Measurements from ENCODE around the gene MTHFSD.

Gene MTHFSD

GRCh38 chr16:86494039-86494564 is 60.9 kb downstream of the MTHFSD start:
- Histone ChIP-seq H3K27ac (no peak overlapping the region), H3K4me3 (no peak overlapping the region)
- no peak for DNase-seq (ENCODE audit: low spot score)
- no peak for TF ChIP-seq CTCF (IDR thresholded peaks at IDR 0.05)

DNA sequence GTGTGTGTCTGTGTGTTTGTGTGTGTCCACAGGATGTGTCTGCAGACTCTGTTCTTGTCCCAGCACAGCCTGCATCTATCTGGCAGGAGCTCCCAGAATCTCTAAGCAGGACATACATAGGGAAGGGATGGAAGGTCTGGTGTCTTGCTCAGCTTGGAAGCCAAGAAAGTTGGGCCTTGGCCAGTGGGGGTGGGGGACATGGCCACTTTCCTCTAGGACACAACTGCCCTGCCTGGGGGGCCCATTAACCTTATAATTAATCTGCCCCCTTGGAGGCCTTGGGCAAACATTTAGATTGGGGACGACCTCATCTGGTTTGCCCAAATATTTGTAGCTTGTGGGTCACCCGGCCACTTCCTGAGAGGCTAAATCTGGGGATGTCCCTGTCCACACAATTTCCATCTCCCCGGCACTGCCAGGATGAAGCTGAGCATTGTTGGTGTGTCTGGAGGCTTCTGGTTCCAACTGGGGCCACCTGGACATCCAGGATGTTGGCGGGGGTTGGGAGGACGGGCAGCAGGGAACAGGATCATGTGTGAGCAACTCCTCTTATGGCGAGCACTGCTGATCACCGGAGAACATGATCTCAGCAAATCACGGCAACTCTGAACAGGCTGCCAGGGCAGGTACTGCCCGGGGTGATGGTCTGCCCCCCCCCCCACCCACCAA is 61.9 kb downstream of the MTHFSD start:
- Histone ChIP-seq H3K27ac (no peak overlapping the region), H3K4me3 (no peak overlapping the region)
- DNase-seq (ENCODE audit: low spot score): no peak
- TF ChIP-seq CTCF (IDR thresholded peaks at IDR 0.05): no peak

DNA sequence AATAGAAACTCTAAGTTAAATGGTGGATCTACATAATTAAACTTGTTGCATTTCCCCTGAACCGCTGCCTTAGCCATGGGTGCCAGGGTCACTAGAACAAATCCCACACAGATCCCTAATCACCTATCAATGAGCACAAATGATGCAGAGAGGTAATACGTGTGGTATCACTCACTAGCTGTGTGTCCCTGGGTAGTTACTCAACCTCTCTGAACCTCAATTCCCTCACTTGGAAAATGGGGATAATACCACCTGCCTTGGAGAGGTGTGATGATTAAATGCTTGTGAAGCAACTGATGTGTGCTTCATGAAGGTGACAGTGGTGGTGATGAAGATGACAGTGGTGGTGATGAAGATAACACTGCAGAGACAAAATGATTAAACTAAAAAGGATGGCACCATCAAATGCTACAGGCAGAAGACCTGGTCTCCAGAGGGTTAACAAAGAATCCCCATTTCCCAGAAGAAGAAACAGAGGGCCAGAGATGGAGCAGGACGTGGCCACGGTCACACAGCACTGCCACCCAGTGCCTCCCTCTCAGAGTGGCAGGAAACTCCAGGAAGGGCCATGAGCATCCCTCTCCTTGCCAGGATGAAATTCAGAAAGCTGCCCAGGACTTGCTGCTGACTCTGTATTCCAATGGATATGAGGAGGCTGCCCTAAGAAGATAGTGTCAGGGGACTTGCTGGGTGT is 62.6 kb downstream of the MTHFSD start:
- no peak for DNase-seq (ENCODE audit: low spot score)
- no peak overlapping the region for H3K4me3 ChIP-seq
- TF ChIP-seq CTCF (IDR thresholded peaks at IDR 0.05): no peak
- H3K27ac ChIP-seq: no peak overlapping the region

GRCh38 chr16:86491640-86492023 is 63.4 kb downstream of the MTHFSD start:
- Histone ChIP-seq H3K4me3 (no peak overlapping the region), H3K27ac (no peak overlapping the region)
- DNase-seq (ENCODE audit: low spot score): no peak
- no peak for TF ChIP-seq CTCF (IDR thresholded peaks at IDR 0.05)

DNA sequence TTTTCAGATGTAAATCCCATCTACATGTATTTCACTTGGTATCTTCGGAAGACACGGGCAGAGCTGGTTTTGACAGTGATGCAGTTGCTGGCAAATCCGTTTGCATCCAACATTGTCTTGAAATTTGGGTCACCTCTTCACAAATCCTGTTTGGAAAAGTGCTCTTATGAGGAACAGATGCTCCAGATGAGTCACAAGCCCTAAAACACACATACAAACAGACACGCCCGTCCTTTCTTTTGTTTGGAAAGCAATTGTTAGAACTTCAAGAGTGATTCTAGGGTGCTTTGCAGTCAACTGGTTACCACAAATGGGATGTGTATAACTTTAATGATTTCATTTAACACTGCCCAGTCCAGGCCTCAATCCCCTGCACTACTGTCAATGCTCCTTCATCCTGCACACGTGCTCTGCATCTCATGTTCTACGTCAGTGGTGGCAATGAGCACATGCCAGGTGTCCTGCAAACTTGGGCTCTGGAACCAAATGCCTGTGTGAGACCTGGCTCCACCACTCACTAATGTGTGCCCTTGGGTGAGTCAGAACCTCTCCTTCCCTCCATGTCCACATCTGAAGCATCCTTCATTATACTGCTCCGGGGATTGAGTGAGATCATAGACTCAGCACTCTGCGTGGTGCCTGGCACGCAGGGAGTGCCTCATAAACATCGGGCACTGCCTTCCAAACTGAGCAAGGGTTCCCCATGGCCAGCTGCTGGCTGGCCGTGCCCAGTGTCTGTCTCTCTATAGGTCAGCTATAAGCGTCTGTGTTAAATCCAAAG is 64.0 kb downstream of the MTHFSD start:
- Histone ChIP-seq H3K4me3 (no peak overlapping the region), H3K27ac (no peak overlapping the region)
- no peak for DNase-seq (ENCODE audit: low spot score)
- no peak for TF ChIP-seq CTCF (IDR thresholded peaks at IDR 0.05)

GRCh38 chr16:86485746-86486145 is 69.3 kb downstream of the MTHFSD start:
- no peak for TF ChIP-seq CTCF (IDR thresholded peaks at IDR 0.05)
- no peak overlapping the region for H3K4me3 ChIP-seq
- DNase-seq (ENCODE audit: low spot score): no peak
- no peak overlapping the region for H3K27ac ChIP-seq

All from coronary artery (tissue), 2 donors.